Amniotic stem cell (primary cell): ENCODE measurements around the gene TOP2A.

Experiments used
- DNase-seq: peaks from one replicate; lab custom pipeline; 2025; lab: John Stamatoyannopoulos, UW

The TOP2A gene

DNA sequence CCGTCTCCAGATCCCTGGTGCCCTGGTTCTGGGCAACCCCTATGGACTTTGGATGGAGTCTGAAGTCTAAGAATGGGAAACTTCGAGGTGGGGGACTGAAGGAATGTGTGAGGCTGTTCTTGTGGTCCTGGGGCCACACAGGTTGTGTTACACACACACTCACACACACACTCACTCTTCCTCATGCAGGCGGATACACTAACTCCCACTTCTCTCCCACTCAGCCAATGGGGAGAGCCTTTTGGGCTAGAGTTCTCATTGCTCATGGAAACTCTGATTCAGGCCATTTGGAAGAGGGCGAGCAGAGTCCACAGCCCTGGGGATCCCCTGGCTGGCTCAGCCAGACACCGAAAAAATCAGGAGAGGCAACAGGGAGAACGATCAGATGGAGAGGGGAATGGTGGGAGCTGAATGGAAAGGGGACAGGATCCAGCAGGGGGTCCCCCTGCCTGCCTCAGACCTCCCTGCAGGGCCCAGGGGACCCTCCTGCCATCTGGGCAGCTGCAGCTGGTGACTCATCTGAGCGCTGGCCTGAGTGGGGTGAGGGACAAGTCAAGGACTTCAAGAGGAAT, 34.6 kb upstream of the TOP2A start:
- DNase-seq = peak; percentile 69

DNA sequence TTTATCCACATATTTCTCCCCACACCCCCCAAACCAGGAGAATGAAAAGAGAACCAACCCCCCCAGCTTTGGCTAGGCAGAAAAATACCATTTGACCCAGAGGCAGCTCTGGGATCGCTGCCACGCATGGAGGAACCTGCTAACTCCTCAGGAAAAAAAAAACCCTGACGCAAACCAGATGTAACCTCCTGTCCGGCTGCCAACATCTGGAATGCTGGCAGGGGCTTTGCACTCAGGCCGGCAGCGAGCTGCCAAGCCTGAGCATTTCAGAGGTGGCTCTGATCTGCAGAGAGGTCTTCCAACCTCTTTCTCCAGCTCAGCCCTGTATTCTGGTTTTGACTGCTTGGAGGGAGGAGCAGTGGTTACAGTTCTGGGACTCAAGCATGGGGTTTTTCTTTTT, 33.7 kb upstream of the TOP2A start:
- DNase-seq = peak; percentile 71

DNA sequence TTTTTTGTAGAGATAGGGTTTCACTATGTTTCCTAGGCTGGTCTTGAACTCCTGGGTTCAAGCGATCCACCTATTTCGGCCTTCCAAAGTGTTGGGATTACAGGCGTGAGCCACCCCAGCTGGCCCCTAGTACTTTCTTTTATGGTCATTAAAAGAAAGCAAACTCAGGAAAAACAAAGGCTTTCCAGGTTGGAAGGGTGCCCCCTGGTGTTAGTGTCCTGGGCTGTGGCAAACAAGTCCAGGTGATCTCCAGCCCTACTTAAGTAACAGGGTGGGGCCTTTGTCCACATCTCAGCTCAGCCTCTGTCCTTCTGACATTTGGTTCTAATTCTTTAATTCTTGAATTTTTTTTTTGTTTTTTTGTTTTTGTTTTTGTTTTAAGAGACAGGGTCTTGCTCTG, 32.5 kb upstream of the TOP2A start:
- DNase-seq = no peak

DNA sequence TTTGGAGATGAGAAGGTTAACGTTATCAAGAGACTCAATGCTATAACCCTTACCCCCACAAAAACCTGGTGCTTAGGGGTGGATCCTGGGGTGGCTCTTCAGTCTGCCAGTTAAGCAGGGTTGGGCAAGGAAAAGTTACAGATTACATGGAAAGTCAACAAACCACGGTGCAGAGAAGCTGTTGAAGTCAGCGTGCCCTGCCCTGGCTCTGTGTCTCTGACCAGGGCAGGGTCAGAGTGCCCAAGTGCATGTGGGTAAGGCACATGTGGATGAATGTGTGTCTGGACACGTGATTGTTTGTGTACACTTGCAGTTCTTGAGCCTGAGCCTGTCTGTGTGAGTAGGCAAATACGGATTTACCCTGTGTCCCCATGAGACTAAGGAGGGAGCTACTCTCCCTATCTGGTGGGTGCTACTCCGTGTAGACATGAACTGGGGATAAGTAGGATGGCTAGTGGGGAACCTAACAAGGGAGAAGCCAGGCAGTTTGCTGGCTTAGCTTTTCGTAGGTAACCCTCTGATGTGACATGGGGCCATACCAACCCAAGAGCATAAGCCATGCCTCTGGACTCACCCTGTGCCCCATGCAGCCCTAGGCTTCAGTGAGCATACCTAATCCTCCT, 31.1 kb upstream of the TOP2A start:
- DNase-seq = no peak

DNA sequence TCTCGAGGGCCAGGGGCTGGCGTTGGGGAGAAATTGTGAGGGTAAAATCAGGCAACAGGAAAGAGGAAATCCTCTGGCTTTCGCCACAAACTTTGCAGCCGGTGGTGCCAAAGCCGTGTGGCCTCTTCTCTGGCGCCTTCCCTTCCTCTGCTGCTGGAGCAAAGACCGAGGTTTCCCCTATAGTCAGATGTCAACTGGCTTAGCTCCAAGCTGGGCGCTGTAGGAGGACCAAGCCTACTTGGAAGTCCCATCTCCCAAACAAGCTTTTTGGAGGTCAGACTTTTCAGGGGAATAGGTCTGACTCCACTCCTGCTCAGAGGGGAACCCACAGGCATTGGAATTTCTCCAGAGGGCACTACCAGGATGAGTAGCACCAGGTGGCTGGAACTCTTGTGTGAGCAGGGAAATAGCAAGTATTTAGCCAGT, 30.5 kb upstream of the TOP2A start:
- no peak for DNase-seq

DNA sequence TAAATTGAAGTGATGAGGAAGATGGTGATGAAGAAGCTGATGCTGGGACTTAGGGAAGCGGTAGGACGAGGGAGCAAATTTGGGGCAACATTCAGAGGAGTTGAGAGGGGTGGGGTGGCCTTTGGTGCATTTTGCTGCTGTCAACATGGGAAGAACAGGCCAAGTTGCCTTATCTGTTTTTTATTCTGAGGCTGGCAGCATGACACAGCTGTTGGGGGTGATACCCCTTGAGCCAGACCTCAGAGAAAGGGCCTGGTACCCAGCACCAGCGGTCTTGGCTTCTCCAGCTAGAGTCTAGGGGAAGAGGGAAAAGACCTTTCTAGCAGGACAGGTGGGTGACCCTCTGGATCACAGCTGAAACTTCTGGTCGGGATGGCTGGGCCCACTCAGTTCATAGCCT, 30.1 kb upstream of the TOP2A start:
- DNase-seq = no peak

DNA sequence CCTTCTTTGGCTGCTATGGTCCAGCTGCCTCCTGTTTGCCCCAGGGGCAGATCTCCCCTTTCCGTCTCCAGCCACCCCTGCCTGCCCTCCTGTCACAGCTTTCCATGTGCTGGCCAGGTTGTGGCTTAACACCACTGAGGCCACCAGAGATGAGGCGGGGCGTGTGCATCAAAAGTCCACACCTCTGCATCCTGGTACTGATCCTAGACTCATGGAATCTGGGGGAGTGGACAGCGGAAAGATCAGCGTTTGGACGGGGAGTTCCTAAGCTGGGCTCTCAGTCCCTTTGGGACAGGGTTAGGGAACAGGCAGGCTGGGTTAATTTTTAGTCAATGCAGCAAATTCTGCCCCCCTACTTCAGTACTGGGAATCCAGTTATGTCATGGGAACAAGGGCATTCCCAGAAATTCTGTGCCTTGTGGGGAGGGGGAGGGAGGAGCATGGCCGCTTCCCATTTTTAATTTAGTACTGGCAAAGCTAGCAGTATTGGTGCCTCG, 29.5 kb upstream of the TOP2A start:
- no peak for DNase-seq

DNA sequence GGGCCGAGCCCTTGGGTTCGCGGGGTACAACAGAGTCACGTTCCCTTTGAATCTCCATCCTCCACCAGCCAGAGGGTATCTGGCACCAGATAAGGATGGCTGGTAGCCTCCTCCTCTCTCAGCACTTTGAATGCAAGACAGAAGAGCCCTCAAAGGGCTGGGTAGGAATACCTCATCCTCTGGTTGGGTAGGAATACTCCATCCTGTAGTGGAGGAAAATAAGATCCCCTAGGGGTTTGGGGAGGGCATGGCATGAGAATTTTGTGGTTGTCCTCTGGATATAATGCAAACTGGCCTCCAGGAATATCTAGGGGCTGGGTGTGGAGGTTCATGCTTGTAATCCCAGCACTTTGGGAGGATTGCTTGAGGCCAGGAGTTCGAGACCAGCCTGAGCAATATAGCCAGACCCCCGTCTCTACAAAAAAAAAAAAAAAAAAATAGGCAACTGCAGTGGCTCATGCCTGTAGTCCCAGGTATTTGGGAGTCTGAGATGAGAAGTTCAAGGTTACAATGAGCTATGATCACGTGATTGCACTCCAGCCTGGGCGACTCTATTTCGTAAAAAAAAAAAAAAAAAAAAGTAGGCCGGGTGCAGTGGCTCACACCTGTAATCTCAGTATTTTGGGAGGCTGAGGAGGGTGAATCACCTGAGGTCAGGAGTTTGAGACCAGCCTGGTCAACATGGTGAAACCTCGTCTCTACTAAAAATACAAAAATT, 28.2 kb upstream of the TOP2A start:
- DNase-seq = no peak

DNA sequence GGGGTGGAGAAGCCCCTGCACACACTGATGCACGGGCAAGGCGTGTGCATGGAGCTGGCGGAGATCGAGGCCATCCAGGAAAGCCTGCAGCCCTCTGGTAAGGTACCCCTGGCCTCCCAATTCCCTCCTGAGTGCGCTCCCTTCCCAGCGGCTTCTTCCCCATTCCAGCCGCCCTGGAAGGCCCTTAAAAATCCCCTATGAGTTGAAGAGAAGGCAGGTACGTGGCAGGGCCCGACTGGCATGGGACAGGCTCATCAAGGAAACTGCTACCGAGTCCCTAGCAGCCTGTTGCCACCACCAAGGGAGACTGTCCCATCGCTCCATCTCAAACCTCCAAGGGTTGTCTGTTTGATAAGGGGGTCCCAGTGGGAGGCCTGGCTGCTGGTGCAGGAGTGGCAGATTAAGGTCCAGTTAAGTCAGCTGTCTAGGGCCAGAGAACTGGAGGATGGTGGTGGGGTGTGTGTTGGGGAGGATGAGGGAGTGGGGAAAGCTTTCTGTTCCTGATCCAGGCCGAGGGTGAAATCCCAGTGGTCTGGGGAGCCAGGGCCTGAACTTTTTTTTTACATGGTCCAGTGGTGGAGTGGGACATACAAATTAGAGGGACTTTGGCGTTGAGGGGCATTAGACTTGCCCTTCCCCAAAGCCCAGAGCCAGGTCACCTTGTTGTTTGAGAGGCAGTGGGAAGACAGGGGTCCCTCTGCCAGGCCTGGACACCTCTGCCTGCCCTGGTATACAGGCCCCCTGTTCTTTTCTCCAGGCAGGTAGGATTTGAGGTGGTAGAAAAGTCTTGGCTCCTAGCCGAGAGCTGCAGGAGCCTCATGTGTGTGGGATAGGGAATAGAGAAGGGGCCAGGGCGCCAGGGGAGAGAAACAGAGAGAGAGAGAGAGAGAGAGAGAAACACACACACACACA, 26.5 kb upstream of the TOP2A start:
- DNase-seq = no peak

DNA sequence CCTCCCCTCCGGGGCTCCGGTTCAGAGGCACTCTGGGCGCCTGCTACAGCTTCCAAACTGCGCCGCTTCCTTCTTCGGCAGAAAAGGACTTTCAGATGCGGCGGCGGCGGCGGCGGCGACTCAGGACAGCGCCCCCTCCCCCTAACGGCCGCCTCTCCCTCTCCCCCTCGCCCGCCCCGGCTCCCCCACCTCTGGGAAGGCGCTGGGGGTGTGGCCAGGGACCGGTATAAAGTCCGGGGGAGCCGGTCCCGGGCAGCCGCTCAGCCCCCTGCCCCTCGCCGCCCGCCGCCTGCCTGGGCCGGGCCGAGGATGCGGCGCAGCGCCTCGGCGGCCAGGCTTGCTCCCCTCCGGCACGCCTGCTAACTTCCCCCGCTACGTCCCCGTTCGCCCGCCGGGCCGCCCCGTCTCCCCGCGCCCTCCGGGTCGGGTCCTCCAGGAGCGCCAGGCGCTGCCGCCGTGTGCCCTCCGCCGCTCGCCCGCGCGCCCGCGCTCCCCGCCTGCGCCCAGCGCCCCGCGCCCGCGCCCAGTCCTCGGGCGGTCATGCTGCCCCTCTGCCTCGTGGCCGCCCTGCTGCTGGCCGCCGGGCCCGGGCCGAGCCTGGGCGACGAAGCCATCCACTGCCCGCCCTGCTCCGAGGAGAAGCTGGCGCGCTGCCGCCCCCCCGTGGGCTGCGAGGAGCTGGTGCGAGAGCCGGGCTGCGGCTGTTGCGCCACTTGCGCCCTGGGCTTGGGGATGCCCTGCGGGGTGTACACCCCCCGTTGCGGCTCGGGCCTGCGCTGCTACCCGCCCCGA, 25.7 kb upstream of the TOP2A start, which contains the start of gene IGFBP4:
Gene IGFBP4, plus strand, starts transcription at position 255 of the 792 bp plus-strand sequence. Its CDS starts 286 bp downstream, at position 541.
- DNase-seq = no peak

DNA sequence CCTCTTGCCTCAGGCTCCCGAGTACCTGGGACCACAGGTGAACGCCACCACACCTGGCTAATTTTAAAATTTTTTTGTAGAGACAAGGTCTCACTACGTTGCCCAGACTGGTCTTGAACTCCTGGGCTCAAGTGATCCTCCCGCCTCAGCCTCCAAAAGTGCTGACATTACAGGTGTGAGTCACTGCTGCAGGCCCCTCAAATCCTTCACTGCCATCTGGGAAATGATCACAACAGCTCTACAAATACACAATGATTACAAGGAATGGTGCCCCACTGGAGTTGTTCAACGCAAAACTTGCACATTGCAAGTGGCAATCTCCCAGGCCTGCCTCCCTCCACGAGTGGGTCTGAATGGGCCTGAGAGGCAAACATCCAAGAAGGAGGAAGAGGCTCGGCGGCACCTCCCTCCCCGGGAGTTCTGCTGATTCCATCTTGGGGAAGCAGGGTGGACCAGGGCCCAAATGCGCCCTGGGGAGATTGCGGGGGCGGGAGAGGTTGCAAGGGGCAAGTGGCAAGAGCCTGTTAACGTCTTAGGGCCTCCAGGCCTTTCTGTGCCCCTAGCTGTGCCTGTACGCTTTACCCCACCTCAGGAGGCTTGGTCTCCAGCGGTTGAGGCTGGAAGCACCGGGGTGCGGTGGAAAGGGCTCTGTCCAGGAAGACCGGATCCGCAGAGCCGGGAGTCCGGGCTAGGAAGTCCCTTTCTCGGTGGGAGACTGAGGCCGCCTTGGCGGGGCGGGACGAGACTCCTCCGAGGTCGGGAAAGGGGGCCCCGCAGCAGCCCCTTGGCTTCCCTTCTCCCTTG, 24.9 kb upstream of the TOP2A start:
- DNase-seq = no peak

DNA sequence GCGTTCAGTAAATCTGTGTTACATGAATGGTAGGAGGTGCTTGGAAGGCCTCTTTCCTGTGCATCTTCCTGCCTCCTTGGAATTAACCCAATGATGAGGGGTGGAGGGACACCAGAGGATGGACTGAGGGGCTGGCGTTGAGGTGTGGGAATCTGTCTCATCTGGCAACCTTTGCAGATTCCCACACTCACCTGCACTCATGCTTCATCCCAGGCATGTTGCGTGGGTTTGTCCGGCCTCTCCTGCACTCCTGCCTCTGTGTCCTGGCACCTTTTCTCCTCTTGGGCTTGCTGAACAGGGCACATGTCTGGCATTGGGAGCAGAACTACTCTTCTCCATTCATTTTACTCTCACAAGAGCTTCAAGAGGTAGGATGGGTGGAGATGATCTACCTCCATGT, 22.5 kb upstream of the TOP2A start:
- no peak for DNase-seq

DNA sequence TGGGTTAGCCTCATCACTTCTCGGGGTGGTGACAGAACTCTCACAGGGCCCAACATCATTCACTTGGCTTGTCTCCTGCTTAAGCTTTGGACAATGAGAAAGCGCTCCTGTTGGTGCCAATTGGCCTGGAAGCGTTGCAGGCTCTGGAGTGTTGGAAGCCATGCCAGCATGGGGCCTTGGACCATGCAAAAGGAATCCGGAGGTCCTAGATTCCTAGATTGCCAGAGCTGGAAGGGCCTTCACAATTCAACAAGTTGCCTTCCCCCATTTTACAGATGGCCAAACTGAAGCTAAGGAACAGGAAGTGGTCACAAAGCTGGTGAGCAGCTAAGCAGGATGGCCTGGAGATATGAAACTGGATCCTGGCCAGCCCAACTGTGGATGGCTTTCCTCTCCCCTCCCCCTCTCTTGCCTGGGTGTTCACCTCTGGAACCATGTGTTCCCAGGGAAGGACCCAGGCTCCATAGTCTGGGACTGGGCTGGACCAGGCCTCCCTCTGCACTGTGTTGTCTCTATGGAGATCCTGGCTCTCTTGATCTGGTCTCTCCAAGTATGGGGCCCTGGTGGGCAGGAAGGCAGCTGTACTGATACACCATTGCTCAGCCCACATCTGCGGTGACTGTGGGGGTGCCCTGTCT, 19.5 kb upstream of the TOP2A start:
- no peak for DNase-seq

DNA sequence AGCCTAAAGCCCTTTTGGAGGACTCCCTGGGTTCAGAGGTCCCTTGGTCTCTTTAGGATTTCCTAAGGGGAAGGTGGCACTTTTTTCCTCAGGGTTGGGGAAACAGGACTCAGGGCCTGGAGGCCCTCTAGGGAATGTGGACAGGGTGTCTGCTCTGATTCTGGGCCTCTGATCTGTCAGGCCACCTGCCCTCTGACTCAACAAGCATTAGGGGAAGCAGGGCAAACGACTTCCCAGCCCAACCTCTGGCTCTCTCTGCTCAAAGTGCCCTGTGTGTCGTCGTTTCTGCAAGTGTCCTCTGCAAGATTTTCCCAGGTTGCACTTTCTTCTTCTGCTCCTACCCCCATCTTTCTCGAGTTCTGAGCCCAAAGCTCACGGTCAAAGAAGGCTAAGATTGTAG, 18.9 kb upstream of the TOP2A start:
- no peak for DNase-seq

DNA sequence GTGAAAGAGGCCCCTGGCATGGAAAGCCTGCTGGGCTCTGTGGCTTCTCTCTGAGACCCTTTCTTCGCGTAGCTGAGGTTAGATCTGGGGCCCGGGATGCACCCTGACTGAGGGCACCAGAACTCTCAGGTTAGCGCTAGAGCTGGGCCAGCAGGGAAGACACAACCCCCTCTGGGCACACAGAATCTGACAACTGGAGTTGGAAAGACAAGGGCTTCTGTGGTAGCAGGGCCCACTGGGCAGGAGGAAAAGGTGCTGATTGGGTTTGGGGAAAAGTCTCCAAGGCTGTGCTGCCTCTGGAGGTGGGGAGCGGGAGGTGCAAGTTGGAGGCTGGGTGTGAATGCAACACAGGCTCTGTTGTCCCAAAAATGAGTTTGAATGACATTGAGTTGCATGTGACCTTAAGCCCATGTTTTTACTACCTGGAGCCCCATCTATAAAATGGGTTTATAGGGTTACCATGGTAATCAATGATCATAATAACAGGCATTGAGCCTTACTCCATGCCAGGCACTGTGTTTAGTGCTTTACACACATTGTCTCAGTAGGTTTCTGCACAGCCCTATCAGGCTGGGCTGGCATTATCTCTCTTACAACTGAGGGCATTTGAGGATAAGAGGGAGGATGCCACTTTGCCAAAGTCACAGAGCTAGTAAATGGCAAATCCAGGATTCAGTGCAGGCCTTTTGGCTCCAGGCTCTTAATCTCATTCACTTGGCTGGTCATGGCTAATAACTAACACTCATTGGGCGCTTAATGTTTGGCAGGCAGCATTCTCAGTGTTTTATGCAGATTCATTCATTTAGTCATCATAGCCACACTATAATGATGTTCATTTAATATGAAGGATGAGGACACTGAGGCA, 16.1 kb upstream of the TOP2A start:
- DNase-seq = no peak

DNA sequence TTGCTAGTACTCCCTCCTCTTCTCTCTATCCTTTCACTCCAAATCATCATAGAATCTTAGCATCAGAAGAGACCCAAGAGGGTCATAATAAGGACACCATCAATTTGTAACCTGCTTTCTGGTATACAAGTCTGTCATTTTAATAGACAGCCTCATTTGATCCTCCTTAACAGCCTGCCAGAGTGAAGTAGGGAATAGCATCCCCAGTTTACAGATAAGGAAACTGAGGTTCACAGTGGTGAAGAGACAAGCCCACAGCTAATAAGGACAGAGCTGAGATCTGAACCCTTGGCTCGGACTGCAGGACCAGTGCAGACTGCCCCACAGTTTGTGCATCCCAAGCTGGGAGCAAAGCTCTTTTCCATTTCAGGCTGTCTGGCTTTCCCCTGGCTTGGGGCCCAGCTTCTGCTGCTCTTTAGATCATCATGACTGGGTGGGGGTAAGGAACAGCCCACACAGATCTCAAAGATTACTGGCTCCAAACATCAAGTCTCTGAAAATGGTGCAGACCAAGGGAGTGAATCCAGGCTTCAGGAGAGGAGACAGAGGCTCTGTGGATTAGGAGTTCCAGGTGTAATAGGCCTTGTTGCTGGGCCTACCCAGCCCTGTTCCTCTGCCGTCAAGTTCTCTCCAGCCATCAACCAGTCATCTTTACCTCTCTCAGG, 15.3 kb upstream of the TOP2A start:
- DNase-seq = no peak

DNA sequence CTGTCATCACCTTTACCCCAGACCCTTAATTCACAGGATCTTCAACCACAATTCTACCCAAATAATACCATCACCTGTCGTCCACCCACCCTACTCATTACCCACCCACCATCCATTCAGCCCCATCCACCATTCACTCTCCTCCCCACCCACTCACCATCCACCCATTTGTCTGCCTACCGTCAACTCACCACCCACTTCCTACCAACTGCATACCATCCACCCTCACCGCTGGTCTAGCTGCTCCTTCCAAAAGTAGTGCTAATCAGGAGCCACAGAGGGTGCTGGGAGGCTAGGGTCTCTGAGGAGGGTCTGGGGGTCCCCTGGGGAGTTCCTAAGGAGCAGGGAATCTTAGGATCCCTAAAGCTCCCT, 13.5 kb upstream of the TOP2A start:
- DNase-seq = no peak
